GM12875 (cell line): ENCODE measurements around the gene SHROOM3.

ENCODE experiments used
- H3K4me3 ChIP-seq: one replicate; pipeline ENCODE4 v1.5.1; 2011; ENCODE audit warnings: low read depth, low read length, control low read depth
- TF ChIP-seq, protein P1 (sequence below): IDR thresholded peaks from 2 replicates; pipeline ENCODE4 v1.5.1; 2011; ENCODE audit warnings: low read depth, mild to moderate bottlenecking, control low read depth, inconsistent platforms, low read length, moderate library complexity, borderline replicate concordance; ENCODE audit not compliant: insufficient read depth

Gene SHROOM3

DNA sequence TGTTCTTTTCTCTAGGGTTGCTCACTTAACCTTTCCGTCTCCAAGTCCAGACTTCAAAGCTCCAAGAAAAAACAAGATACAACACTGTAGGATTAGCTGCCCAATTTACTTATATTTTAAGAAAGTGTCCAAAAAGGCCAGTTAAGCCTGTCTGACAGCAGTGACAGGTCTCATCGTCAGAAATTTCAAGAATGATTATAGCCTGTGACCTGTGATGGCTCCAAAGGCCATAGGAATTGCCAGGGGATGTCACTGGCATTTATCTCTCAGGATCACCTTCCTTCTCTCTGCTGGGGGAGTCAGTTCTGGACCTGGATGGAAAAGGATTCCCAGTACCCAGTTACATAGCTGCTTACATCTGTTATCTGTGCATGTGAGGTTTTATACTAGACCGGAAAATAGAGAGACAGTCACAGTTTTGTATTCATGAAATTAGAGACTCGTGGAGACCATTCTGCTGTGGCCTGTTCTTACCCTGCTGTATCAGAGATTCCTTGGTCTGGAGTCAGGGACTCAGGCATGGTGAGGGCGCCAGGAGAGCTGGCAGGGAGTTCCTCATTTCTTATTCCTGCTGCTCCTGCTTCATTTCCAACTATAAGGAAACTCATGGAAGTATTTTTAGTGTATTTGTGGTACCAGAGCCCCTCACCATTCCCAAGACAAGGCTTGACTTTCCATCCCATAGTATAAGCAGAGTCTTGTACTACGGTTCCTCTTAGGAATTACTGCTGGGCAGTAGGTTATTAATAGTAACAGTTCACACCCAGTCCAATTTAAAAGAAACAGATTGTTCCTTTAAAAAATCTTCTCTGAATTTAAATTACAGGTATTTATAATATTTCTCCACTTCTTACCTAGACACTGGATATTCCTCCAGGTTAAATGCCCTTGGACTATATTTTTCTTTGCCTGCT is 220.8 kb downstream of the SHROOM3 start:
- TF ChIP-seq, protein P1, sequence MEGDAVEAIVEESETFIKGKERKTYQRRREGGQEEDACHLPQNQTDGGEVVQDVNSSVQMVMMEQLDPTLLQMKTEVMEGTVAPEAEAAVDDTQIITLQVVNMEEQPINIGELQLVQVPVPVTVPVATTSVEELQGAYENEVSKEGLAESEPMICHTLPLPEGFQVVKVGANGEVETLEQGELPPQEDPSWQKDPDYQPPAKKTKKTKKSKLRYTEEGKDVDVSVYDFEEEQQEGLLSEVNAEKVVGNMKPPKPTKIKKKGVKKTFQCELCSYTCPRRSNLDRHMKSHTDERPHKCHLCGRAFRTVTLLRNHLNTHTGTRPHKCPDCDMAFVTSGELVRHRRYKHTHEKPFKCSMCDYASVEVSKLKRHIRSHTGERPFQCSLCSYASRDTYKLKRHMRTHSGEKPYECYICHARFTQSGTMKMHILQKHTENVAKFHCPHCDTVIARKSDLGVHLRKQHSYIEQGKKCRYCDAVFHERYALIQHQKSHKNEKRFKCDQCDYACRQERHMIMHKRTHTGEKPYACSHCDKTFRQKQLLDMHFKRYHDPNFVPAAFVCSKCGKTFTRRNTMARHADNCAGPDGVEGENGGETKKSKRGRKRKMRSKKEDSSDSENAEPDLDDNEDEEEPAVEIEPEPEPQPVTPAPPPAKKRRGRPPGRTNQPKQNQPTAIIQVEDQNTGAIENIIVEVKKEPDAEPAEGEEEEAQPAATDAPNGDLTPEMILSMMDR: no peak
- no peak overlapping the region for H3K4me3 ChIP-seq

DNA sequence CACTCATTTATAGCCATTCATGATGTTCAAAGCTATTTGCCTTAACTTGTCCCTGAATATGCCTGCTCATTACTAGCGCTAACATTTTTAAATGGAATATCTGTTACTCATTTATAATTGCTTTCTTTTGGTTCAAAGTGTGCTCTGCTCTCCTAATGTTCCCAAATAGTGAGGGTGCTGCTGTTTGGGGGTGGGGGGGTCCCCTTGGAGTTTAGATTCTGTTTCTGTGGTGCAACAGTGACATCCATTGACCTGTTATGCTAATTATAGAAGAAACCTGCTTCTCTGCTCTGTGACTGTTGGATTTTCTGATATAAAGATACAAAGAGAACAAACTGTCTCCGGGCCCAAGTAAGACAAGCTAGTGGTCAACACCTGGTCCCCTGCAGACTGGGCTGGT is 222.4 kb downstream of the SHROOM3 start:
- H3K4me3 ChIP-seq: no peak overlapping the region
- TF ChIP-seq, protein P1: no peak

DNA sequence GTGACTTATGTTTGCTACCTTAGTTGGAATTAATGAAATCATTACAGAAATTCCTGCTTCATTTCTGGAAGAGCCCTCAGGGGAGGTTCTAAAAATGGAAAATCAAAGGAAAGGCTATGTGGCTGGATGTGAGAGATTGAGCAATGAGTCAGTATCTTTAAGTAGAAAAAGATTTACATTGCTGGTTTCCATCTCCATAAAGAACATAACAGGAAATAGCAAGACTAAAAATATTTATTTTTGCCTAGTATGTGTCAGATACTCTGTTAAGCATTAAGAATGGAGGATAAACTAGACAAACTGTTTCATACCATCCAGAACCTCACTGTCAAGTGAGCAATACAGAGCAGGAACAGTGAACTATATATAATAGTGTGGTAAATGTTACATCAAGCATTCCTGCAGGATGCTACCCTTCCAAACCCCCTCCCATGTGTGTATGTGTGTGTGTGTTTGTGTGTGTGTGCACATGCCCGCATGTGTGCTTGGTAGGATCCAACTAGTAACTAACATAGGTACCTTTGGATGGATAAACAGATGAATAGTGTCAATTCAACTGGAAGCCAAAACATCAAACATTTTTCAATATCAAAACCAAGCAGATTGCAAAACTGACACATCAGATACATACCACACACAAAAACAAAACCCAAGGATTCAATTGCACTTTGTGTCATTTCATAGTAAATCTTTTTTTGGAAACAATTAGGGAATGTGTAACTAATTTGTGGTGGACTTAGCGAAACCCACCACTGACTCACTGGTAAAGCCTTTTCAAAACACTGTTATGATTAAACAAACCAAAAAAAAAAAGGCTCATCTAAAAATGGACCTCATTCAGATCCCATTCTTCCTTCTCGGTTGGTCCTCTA is 223.4 kb downstream of the SHROOM3 start:
- no peak overlapping the region for H3K4me3 ChIP-seq
- TF ChIP-seq, protein P1: no peak

- H3K4me3 ChIP-seq: no peak overlapping the region
- TF ChIP-seq, protein P1: no peak
These were observed 224.1 kb downstream of the SHROOM3 start for GRCh38 chr4:76659103-76659490.

DNA sequence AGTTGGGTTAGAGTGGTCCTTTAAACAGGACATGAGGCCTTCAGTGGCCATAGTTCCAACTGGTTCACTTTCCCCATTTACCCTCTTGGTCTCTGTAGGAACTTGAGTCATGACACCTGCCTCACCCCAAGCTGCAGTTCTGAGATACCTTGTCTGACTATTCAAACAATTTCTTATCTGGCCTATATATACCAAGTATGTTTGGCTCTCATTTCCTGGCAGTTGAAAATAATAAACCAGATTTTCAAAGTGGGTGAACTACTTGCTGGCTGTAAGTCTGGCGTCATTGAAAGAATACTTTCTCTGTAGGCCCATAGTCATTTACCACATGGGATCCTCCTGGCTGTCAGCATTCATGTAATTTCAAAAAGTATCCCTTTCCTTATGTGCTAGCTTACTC is 228.8 kb downstream of the SHROOM3 start:
- no peak overlapping the region for H3K4me3 ChIP-seq
- TF ChIP-seq, protein P1: no peak

DNA sequence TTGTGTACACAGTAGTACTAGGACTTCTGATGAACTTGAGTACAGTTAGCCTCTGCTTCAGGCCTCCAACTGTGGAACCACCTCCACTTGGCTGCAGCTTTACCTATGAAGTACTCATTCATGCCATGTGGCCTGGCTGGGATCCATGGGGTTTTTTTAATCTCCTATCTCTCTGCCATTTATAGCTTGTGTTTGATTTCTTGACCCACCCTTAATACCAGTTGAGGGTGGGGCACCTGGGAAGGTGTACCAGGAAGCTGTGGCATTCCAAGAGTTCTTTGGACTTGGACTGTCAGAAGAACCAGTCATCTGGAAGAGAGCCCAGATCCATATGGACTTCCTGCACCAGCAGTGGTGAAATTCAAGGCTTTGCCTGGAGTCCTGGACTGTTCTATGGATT is 230.1 kb downstream of the SHROOM3 start:
- H3K4me3 ChIP-seq: no peak overlapping the region
- TF ChIP-seq, protein P1: no peak

DNA sequence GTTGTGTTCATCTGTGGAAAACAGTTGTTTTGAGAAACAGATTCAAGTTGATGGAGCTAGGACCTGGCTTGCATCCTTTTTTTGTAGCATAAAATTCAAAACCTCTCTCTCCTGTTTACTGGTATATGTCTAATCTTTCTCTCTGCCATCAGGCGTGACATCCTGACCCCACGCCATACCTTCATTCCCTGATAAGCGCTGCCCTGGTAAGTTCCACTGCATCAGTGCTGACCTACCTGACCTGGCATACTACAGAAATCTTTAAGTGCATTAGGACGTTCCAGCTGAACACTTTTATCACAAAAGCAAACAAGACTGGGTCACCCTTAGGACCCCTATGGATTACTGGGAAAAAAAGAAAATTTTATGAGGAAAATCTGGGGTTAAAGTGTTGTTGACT is 230.7 kb downstream of the SHROOM3 start:
- TF ChIP-seq, protein P1: no peak

More for the DNA sequence above, 230.7 kb downstream of the SHROOM3 start:
- no peak overlapping the region for H3K4me3 ChIP-seq
